NCI-H748 (cell line): ENCODE data around the gene CLMN.
"Not testable (repeated sequence)": the region's sequence is repeated elsewhere in the genome, so short reads cannot be mapped to it uniquely, and the experiment has no call there.

Source experiments
- DNase-seq: peaks from one replicate; lab custom pipeline; 2025; ENCODE audit not compliant: unreplicated experiment; lab: John Stamatoyannopoulos, UW

The CLMN gene

DNA sequence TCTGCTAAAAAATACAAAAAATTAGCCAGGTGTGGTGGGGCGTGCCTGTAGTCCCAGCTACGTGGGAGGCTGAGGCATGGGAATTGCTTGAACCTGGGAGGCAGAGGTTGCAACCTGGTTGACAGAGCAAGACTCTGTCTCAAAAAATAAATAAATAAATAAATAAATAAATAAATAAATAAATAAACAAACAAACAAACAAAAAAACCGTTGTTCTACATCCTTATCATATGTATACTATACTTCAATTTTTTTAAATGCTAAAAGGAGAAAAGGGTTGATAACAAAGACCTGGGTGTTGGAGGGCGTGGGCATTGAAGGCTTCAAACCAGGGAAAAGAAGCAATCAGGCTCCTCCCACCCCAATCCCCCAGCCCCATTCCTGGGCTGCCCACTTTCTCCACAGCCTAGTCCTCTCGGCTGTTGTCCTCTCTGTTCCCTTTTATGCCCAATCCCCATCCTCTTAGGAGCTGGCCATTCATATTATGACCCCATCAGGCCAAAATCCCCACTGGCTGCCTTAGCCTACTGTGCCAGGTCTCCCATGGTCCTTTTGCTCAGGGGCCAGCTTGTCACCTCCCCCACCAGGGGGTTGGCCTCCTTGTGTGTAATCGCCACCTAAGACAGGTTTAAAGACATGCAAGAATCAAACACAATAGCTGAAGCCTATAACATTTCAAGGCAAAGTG, 30.2 kb downstream of the CLMN start:
- no peak for DNase-seq

DNA sequence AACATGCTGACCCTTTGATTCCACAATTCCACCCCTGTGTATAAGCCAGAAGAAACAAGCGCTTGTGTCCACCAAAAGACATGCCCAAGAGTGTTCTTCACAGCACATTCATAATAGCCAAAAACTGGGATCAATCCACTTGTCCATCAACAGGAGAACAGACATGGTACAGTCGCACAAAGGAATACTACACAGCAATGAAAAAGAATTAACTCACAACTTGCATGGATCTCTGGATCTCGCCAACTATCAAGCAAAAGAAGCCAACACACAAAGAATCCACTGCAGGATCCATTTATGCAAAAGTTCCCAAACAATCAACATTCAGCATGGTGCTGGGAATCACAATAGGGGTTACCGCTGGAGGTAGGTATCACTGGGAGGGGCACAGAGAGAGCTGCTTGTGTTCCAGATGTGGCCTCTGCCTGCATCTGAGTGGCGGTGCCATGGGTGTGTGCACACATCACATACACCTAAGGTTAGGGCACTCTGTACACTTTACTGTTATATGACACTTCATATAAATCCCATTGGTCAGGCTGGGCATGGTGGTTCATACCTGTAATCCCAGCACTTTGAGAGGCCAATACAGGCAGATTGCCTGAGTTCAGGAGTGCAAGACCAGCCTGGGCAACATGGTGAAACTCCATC, 30.9 kb downstream of the CLMN start:
- no peak for DNase-seq

DNA sequence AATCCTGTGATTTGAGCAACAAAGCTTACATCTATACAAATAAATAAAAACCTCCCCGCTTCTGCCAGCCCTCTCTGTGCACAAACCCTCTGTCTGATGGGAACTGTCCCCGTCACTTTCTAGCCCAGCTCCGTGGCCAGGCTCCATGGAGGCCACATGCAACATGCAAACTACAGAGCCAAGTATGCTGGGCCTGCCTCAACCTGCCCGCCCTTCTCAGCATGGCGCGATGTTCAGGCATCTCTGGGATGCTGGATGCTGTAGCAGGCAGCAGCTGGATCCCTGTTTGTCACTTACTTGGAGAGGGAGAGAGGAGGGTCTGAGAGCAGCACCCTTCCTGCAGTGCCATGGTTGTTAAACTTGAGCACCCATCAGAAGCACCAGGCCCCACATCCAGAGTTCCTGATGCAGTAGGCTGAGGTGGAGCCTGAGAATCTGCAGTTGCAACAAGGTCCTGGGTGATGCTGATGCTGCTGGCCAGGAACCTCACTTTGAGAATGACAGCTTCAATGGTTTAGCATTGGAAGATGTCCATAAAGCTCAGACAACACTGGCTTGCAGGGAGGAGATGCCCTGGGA, 32.4 kb downstream of the CLMN start:
- DNase-seq, result no peak

DNA sequence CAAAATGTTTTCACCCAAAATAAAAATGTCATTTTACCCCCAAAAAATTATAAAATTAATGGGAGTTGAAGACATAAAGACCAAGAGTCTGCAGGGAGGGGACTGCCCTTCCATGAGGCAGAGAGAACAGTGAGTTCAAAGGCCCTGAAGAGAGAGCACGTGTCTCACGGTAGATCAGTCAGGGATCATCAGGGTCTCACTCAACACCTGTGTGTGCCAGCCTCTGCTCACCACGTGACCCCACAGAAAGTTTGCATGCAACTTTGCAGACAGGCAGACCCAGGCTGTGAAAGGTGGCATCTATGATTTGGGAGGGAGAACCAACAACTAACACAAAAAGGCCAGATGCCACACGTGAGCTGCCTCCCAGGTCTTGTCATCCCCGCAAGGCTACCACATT, 33.1 kb downstream of the CLMN start:
- DNase-seq, result no peak

DNA sequence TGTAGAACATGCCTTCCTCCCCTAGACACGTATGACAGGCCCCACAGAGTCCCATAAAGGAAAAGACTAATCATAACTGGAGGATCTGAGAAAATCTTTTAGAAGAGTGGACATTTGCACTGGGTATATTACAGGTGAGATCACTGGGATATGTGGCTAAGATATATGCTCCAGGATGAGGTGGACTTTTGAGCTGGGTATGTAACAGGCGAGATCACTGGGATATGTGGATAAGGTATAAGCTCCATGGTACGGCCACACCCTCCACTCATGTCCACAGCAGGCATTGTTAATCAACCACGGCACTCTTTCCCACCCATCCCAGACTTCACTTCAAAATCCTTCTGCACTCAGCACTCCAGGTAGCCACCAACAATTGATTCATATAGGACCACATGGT, 34.1 kb downstream of the CLMN start:
- DNase-seq, result no peak

DNA sequence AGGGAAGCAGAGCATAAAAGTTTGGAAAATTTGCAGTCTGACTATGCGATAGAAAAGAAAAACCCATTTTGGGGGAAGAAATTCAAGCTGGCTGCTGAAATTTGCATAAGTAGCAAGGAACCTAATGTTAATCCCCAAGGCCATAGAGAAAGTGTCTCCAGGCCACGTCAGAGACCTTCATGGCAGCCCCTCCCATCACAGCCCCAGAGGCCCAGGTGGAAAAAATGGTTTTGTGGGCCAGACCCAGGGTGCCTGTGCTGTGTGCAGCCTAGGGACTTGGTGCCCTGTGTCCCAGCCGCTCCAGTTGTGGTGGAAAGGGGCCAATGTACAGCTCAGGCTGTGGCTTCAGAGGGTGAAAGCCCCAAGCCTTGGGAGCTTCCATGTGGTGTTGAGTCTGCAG, 35.9 kb downstream of the CLMN start:
- DNase-seq, result not testable (repeated sequence)

DNA sequence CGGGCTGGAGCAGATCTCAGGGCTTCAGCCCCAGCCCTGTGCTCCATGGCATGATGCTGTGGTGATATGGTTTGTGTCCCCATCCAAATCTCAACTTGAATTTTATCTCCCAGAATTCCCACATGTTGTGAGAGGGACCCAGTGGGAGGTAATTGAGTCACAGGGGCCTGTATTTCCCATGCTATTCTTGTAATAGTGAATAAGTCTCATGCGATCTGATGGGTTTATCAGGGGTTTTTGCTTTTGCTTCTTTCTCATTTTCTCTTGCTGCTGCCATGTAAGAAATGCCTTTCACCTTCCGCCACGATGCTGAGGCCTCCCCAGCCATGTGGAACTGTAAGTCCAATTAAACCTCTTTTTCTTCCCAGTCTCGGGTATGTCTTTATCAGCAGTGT, 36.7 kb downstream of the CLMN start:
- DNase-seq, result not testable (repeated sequence)

DNA sequence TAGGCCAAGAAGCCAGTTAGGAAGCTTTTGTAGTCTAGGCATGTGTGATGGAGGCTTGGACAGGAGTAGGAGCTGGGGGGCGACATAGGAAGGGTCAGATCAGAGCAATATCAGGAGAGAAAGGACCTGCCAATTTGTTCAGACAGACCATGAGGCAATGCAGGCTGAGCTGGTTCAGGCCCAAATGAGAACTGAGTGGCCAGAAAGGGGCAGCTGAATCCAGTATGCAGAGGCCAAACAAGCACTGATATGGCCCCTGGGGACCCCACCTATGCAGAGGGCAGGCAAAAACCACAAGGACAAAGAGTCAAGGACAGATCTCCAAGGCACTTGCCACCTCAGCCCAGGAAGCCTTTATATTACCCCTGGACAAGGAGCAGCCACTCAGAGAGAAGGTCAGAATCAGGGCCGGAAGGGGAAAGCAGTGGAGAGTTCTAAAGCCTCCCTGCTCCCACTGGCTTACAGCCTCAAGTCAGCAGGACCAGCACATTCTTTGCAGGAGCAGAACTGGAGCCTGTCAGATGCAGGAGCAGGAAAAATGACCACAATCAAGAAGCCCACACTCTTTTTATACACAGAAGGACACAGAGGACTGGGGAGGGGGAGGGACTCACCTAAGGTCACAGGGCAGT, 37.2 kb downstream of the CLMN start:
- no peak for DNase-seq

DNA sequence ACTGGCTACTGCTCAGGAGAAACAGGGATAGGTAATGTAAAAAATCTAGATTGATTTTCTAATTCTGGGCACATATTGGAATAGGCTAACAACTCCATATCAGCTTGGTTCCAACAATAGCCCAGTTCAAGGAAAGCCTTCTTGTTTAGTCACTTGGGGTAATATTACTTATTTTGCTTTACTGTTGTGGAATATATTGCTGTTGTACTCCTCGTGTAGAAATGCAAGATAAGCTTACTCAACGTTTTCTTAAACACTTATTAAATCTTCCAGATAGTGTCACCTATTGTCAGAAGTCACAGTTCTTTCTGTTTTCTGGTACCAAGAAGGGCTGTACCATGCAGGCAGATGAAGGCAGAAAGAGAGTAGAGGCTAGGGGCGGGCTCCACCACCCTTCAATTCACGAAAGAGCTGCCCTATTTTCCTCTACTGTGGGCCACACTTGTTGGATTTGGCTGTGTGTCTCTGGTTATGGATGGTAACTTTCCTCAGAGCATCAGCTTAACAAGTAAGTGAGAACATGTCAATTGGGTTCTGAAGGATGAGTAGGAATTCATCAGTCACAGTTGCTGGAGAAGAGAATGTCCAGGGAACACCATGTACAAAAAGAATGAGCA, 38.0 kb downstream of the CLMN start:
- DNase-seq, result no peak

DNA sequence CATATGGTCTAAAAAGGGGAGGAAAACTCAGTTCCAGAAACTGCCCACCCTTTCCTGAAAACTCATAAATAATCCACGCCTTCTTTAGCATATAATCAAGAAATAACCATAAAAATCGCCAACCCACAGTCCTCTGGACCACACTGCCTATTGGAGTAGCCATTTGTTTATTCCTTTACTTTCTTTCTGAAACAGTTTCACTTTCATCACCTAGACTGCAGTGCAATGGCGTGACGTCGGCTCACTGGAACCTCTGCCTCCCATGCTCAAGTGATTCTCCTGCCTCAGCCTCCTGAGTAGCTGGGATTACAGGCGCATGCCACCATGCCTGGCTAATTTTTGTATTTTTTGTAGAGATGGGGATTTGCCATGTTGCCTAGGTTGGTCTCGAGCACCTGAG, 44.2 kb downstream of the CLMN start:
- DNase-seq, result no peak

DNA sequence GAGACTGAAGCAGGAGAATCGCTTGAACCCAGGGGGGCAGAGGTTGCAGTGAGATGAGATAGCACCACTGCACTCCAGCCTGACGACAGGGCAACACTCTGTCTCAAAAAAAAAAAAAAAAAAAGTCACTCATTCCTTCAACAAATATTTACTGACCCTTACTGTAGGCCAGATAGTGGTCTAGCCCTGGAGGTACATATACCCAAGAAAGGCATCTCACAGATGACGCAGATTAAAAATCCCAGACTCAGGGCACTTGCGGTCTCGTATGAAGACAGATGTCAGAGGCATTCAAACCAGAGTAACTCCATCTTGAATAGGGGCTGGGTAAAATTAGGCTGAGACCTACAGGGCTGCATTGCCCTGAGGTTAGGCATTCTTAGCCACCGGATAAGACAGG, 44.8 kb downstream of the CLMN start:
- no peak for DNase-seq

DNA sequence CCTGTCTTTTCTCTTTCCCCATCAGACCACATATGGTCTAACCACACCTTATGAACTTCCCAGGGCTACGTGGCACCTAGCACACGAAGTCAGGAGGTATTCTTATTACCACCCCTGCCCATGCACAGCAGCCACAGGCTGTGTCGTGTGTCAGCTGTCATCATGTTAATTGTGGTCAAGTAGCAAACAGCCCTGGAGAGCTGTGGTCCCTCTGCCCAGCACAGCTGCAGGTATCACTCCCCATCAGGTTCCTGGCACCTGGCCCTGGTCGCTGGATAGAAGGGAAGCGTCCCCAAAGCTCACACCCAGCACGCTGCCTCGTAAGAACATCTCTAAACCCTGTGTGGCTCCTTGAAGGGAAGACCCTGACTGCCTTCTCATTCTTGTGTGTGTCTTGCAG, 45.4 kb downstream of the CLMN start:
- DNase-seq, result no peak

DNA sequence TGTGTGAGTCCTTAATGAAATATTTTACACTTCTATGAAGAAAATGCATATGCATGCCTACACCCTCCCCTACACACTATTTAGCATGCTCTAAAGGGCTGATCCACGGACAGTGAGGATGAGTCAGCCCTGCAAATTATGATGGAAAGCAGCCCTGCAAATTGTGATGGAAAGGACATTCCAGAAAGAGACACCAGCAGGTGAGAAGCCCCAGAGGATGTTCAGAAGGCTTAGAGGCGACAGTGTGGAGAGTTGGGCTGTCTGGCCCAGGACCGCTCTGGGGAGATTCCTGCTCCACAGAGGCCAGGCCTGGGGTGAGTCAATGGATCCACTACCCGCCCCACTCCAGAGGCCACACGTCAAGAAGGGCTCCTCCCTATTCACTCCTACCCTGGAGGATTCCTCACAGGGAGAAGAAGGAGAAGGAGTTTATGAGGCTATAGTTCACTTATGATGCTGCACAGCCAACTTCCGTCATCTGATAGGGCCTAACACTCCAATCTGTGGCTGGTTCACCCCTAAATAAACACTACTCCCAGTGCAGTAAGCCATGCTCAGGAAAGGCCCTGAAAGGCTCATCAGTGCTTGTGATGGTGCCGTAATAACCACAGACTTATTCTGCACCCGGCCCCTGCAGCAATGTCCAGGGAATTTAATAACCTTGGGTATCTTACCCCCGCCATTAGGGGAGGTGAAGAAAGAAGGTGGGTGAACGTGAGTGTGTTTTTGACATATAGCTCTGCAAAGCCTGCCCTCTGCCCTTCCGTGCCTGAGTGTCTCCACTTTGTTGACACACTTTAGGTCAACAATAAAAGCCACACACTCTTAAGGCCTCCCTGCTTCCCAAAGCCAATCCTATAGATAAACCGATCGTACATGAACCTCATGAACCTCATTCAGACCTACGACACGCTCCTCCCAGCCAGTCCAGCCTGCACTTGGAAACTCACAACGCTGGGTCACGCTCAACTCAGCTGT, 46.4 kb downstream of the CLMN start:
- no peak for DNase-seq

DNA sequence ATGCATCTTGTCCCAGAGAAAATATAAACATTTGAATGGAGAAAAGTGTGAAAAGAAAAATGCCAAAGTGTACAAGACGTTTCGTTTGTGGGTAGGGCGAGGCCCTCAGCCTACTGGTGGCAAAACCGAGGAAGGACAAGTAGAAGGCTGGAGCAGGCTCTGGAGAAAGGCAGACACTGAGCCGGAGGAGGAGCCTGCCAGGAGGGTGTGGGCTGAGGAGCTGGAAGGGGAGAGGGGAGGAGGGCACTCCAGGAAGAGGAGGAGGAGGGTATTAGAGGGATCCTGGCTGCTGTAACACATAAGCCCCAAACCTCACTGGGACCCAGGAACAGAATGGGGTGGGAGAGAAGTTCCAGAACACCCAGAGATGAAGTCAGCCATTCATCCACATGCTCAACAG, 47.7 kb downstream of the CLMN start:
- no peak for DNase-seq

DNA sequence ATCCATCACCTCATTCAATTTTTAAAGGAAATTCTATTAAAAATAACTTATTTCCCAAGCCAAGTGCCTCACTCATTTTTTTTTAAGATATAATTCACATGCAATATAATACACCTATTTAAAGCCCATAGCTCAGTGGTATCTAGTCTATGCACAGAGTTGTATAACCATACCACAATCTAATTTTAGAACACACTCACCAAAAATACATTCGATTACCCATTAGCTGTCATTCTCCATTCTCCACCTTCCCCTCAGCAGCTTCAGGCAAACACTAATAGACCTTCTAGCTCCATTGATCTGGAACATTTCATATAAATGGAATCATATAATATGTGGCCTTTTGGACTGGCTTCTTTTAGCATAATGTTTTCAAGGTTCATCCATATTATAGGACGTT, 49.5 kb downstream of the CLMN start:
- no peak for DNase-seq

DNA sequence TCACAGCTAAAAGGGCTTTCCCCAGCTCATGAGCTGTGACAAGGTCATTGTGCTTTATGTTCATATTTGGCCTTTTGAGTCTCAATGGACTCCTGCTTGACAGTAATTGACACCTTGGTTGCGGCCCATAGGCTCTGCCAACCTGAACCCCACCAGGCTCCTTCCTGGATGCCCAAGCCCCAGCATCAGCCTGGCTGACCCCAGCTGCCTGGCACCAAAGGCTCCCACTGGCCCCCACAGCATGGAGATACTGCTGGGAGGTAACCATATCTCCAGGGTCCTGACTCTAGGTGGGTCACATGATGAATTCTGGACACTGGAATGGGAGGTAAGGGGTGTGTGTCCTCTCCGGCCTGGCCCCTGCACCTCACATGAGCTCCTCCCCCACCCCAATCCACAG, 50.2 kb downstream of the CLMN start:
- DNase-seq, result no peak

DNA sequence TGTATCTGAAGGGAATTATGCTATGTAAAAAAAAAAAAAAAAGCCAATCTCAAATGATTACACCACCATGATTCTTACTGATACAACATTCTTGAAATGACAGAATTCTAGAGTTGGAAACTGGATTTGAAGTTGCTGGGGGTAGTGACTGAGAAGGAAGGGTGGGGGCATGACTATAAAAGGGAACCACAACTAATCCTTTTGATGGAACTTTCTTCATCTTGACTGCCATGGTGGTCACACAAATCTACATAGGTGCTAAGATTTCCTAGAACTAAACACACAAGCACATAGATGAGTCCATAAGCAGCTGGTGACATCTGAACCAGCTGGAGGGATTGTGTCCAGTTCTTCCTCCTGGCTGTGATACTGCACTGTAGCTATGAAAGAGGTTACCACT, 51.4 kb downstream of the CLMN start:
- no peak for DNase-seq

DNA sequence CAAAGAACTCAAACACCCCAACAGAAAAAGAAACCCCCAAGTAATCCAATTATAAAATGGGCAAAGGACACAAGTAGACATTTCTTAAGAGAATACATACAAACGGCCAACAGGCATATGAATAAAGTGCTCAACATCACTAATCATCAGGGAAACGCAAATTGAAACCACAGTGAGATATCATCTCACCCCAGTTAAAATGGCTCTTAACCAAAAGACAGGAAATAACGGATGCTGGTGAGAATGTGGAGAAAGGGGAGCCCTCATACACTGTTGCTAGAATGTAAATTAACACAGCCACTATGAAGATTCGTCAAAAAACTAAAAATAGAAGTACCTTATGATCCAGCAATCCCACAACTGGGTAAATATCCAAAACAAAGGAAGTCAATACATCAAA, 52.4 kb downstream of the CLMN start:
- DNase-seq, result no peak

DNA sequence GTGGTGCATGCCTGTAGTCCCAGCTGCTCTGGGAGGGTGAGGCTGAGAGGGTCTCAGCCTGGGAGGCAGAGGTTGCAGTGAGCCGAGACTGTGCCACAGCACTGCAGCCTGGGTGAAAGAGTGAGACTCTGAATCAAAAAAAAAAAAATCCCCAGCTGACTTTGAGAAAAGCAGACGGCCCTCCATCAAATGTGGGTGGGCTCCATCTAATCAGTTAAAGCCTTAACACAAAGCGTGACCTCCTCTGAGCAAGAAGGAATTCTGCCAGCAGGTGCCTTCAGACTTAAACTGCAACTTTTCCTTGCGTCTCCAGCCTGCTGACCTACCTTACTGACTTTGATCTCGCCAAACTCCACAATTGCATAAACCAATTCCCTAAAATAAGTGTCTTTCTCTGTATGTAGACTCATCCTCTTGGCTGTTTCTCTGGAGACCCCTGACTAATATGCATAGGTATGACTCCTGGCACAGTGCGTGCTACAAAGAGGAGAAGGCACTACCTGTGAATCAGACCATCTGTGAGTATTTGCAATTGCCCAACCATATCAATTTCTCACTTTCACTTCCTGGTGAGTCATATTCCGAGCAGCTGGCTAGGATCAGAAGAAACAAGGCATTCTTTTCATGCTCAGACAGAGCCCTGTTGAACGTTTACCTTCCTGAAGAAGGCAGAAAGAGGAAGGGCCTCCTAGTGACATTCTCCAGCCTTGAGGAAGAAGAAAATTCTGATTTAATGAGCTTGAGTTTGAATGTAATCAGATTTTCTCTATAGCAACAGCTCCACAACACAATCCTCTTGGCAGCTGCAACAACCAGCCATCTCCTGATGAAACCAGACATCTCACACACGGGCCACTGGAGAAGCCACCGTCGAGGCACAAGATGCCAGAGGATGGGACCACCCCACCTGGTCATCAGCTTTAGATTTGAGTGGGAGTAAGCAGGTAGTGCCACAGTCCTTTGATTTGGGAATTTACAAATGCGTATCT, 54.3 kb downstream of the CLMN start:
- DNase-seq, result peak; percentile 17
